Calu3 (cell line): ENCODE measurements around the gene NCCRP1. TPM values are rescaled to one million over a fixed set of nuclear protein-coding genes. Genes with fewer than 3 reads are reported as not detected.

ENCODE experiments used
- BruUV-seq: library from RNA; stranded (reverse); fragments of 400-500 nt; replicated peaks from 2 replicates; lab custom pipeline; 2021; lab: Mats Ljungman, UMichigan
- CTCF ChIA-PET: fragments of 300-600 bp; sonication (Branson Sonifier 250); formaldehyde crosslinking; loops from one replicate; lab custom pipeline; 2022; ENCODE audit warnings: antibody characterized with exemption; lab: Charles Lee
- DNase-seq: peaks from one replicate; pipeline ENCODE4 v3.0.0; 2022
- H3K27ac Mint-ChIP-seq: one replicate; pipeline ENCODE4 v1.8.0; 2022; ENCODE audit warnings: mixed read lengths; ENCODE audit not compliant: unreplicated experiment
- H3K27me3 Mint-ChIP-seq: one replicate; pipeline ENCODE4 v1.8.0; 2022; ENCODE audit warnings: mixed read lengths; ENCODE audit not compliant: unreplicated experiment
- H3K36me3 Mint-ChIP-seq: one replicate; pipeline ENCODE4 v1.8.0; 2022; ENCODE audit warnings: mild to moderate bottlenecking, moderate library complexity, mixed read lengths; ENCODE audit not compliant: insufficient read depth, unreplicated experiment
- H3K4me1 Mint-ChIP-seq: one replicate; pipeline ENCODE4 v1.8.0; 2022; ENCODE audit warnings: mild to moderate bottlenecking, low read depth, mixed read lengths; ENCODE audit not compliant: unreplicated experiment
- H3K4me3 Mint-ChIP-seq: one replicate; pipeline ENCODE4 v1.8.0; 2022; ENCODE audit warnings: mild to moderate bottlenecking, low read depth, moderate library complexity, mixed read lengths; ENCODE audit not compliant: unreplicated experiment
- H3K9me3 Mint-ChIP-seq: one replicate; pipeline ENCODE4 v1.8.0; 2022; ENCODE audit warnings: low read depth, mixed read lengths; ENCODE audit not compliant: unreplicated experiment
- intact Hi-C: fragments of 100-400 bp; cut with micrococcal nuclease; formaldehyde crosslinking; loops from one replicate; pipeline ENCODE4 v1.10.0; 2022; ENCODE audit not compliant: unreplicated experiment
- total RNA-seq: library from RNA; stranded (reverse); gene quantifications from 2 replicates; pipeline ENCODE4 v1.2.3, GENCODE V29; 2022
- TF ChIP-seq, protein P1 (sequence below): fragments of 200-600 bp; IDR thresholded peaks from one replicate; pipeline ENCODE4 v1.8.0; 2022; ENCODE audit warnings: antibody characterized with exemption; ENCODE audit not compliant: unreplicated experiment

The NCCRP1 gene
- total RNA-seq, 1 experiment from 2014 or later: 2.0 TPM

DNA sequence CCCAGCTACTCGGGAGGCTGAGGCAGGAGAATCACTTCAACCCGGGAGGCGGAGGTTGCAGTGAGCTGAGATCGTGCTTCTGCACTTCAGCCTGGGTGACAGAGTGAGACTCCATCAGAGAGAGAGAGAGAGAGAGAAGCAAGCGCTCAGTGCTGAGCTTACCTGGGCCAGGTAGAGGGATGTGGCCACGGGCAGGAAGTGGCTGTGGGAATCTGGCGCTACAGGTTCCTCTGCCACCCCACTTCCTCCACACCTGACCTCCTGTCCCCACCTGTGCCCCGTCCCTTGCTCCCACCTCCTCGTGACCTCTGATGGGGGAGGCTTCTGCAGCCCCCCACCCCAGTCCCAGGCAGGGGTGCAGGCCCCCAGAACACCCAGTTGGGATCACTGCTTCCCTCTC lies 1.0 kb upstream of the NCCRP1 start:
- peaks cover 12% of the 10 kb centered on the region for H3K36me3 Mint-ChIP-seq
- no TSS peak for BruUV-seq
- peak overlapping the region; percentile 26 for H3K27ac Mint-ChIP-seq
- CTCF ChIA-PET: interaction anchor here (0.6 to 0.9 kb wide), 3 partner anchors 107 to 1129 kb away, joined by 3 read pairs; no protein-coding TSS in a partner anchor
- peaks cover 29% of the 10 kb centered on the region for H3K27me3 Mint-ChIP-seq
- peak overlapping the region; percentile 21 for H3K4me3 Mint-ChIP-seq
- H3K9me3 Mint-ChIP-seq: no peaks in the 10 kb centered on the region
- peaks cover 38% of the 10 kb centered on the region for H3K4me1 Mint-ChIP-seq
- intact Hi-C loops: no loop called here
- DNase-seq: peak; percentile 58
- TF ChIP-seq, protein P1, sequence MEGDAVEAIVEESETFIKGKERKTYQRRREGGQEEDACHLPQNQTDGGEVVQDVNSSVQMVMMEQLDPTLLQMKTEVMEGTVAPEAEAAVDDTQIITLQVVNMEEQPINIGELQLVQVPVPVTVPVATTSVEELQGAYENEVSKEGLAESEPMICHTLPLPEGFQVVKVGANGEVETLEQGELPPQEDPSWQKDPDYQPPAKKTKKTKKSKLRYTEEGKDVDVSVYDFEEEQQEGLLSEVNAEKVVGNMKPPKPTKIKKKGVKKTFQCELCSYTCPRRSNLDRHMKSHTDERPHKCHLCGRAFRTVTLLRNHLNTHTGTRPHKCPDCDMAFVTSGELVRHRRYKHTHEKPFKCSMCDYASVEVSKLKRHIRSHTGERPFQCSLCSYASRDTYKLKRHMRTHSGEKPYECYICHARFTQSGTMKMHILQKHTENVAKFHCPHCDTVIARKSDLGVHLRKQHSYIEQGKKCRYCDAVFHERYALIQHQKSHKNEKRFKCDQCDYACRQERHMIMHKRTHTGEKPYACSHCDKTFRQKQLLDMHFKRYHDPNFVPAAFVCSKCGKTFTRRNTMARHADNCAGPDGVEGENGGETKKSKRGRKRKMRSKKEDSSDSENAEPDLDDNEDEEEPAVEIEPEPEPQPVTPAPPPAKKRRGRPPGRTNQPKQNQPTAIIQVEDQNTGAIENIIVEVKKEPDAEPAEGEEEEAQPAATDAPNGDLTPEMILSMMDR: no peak

DNA sequence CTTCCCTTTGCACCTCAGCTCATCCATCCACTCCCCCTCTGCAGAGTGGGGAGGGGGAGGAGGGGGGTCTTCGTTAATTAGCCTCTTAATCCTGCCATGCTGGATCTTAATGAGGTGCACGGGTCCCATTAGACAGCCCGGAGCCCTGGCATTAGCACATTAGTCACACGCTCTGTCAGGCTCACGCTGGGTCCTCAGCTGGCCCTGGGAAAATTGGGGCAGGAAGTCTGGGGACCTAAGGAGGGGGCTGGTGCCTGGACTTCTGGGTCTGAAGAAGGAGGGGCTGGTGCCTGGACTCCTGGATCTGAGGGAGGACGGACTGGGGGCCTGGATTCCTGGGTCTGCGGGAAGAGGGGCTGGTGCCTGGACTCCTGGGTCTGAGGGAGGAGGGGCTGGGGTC lies 444 bp upstream of the NCCRP1 start:
- H3K9me3 Mint-ChIP-seq: no peaks in the 10 kb centered on the region
- peak overlapping the region; percentile 21 for H3K4me3 Mint-ChIP-seq
- intact Hi-C loops: no loop called here
- H3K27ac Mint-ChIP-seq: peak overlapping the region; percentile 26
- TF ChIP-seq, protein P1: no peak
- H3K36me3 Mint-ChIP-seq: peaks cover 12% of the 10 kb centered on the region
- H3K27me3 Mint-ChIP-seq: peaks cover 35% of the 10 kb centered on the region
- DNase-seq: no peak
- BruUV-seq: no TSS peak
- CTCF ChIA-PET: interaction anchor here (0.7 to 0.9 kb wide), 2 partner anchors 26 to 296 kb away, joined by 3 read pairs; no protein-coding TSS in a partner anchor
- peaks cover 38% of the 10 kb centered on the region for H3K4me1 Mint-ChIP-seq

DNA sequence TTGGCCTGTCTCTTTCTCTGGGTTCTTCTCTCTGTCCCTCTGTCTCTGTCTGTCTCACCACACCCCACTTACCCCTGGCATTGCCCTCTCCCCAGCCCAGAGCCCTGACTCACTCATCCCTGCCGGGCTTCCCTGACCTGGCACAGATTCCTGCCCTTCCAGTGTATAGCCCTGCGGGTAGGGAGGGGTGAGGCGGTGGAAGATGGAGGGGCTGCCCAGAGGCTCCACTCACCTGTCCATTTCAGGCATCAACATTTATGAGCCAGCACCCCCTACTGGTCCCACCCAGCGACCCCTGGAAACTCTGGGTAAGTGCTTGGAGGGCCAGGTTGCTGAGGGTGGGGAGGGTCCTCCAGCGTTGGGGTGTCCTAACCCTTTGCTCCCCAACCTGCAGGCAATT lies 1.0 kb downstream of the NCCRP1 start:
- H3K4me1 Mint-ChIP-seq: peaks cover 38% of the 10 kb centered on the region
- peaks cover 39% of the 10 kb centered on the region for H3K27me3 Mint-ChIP-seq
- no TSS peak for BruUV-seq
- H3K36me3 Mint-ChIP-seq: peaks cover 12% of the 10 kb centered on the region
- no peaks in the 10 kb centered on the region for H3K9me3 Mint-ChIP-seq
- peak overlapping the region; percentile 48 for H3K4me3 Mint-ChIP-seq
- CTCF ChIA-PET: no interaction called here
- no peak for DNase-seq
- no peak overlapping the region for H3K27ac Mint-ChIP-seq
- intact Hi-C loops: no loop called here
- TF ChIP-seq, protein P1: no peak

DNA sequence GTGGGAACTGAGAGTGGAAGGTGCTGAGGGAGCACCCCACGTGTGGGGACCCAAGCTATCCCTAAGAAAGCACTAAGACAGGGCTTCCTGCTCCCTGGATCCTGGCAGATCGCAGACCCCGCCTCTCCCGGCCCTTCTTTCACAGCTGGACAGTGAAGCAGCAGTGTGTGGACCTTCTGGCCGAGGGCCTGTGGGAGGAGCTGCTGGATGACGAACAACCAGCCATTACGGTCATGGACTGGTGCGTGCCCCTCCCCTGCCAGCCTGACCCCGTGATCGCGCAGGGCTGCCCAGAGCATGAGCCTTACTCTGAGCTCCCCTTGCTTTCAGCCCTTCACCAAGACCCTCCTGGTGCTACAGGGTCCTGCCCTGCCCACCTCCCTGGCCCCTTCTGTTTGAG lies 2.3 kb downstream of the NCCRP1 start:
- Mint-ChIP-seq H3K9me3 (no peaks in the 10 kb centered on the region), H3K4me1 (peaks cover 31% of the 10 kb centered on the region), H3K27ac (no peak overlapping the region), H3K4me3 (no peak overlapping the region), H3K27me3 (peaks cover 39% of the 10 kb centered on the region), H3K36me3 (peaks cover 4% of the 10 kb centered on the region)
- DNase-seq: no peak
- intact Hi-C loops: no loop called here
- BruUV-seq: no TSS peak
- TF ChIP-seq, protein P1: no peak
- CTCF ChIA-PET: interaction anchor here (0.6 to 0.7 kb wide), 2 partner anchors 12 to 151 kb away, joined by 3 to 5 read pairs; no protein-coding TSS in a partner anchor
